Body of pancreas (tissue), 4 donors: ENCODE results near the gene STXBP4.

Experiments used
- CTCF ChIP-seq, 7 experiments: fragments of 450-650 bp in 4 of 7; fragments of 200-600 bp in 3 of 7; sonication (generic) in 3 of 7; IDR thresholded peaks; one replicate each; pipeline ENCODE4 v1.5.1; 2016 to 2019; ENCODE audit warnings: antibody characterized with exemption in 7 of 7
- POLR2A ChIP-seq, 3 donors: fragments of 450-650 bp; IDR thresholded peaks; one replicate each; pipeline ENCODE4 v1.6.1; 2016; ENCODE audit warnings: antibody characterized with exemption in 3 of 3, mild to moderate bottlenecking in 2 of 3

- TF ChIP-seq POLR2A (IDR thresholded peaks at IDR 0.05) (no peak), CTCF (IDR thresholded peaks at IDR 0.05) (no peak)
Observed at GRCh38 chr17:55161935-55162555, 193.5 kb downstream of the STXBP4 start.
